Astrocyte (in vitro differentiated cells and primary cell): Measurements from ENCODE around the gene COPS9.

ENCODE experiments used
- EZH2 ChIP-seq: IDR thresholded peaks from 2 replicates; pipeline ENCODE4 v1.6.1; 2012; ENCODE audit warnings: mild to moderate bottlenecking, low read length, inconsistent platforms; ENCODE audit not compliant: insufficient read depth
- TF ChIP-seq, protein P1 (sequence below): IDR thresholded peaks from 2 replicates; pipeline ENCODE4 v1.5.1; 2011; ENCODE audit warnings: low read depth, mild to moderate bottlenecking, inconsistent platforms, low read length, moderate library complexity; ENCODE audit not compliant: insufficient read depth

DNA sequence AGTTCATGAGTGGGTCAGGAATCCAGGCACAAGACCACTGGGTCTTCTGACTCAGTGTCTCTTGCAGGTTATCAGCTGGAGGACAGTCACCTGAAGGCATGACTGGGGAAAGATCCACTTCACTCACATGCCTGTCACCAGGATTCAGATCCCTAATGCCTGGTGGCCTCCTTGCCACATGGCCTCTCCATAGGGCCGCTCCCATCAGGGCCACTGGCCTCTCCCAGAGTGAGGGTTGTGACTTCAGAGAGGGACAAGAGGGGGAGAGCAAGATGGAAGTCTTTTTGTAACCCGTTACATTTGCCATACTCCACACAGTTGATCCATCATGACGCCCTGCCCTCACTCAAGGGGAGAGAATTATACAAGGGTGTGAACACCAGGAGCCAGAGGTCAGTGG, 17.3 kb upstream of the COPS9 start:
- TF ChIP-seq, protein P1, sequence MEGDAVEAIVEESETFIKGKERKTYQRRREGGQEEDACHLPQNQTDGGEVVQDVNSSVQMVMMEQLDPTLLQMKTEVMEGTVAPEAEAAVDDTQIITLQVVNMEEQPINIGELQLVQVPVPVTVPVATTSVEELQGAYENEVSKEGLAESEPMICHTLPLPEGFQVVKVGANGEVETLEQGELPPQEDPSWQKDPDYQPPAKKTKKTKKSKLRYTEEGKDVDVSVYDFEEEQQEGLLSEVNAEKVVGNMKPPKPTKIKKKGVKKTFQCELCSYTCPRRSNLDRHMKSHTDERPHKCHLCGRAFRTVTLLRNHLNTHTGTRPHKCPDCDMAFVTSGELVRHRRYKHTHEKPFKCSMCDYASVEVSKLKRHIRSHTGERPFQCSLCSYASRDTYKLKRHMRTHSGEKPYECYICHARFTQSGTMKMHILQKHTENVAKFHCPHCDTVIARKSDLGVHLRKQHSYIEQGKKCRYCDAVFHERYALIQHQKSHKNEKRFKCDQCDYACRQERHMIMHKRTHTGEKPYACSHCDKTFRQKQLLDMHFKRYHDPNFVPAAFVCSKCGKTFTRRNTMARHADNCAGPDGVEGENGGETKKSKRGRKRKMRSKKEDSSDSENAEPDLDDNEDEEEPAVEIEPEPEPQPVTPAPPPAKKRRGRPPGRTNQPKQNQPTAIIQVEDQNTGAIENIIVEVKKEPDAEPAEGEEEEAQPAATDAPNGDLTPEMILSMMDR: no peak
- no peak for TF ChIP-seq EZH2
